ENCODE data around the gene LYST. TPM values are rescaled to one million over a fixed set of nuclear protein-coding genes. Genes with fewer than 3 reads are reported as not detected.

Gene LYST
- total and polyA plus RNA-seq, 2 donors (not counting 3 experiments of a cell fraction or from before 2014, with no cell fraction given): 3.1 to 9.6 TPM

DNA sequence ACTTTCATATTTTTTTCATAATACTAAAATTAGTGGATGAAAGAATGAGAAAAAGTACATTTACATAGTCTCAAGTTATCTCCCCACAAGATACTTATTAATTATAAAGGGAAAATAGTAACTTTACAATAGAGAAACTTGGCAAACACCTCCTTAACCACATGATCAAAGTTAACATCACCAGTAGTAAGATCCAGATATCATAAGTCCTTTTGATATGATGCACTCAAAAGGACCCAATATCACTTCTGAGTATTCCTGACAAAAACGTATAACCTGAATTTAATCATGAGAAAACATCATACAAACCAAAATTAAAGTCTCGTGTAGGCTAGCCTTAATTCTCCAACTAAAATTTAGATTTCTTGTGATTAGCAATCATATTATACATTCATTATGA lies 67.4 kb downstream of the LYST start:
- Histone ChIP-seq H3K9me3 (replicated peaks; ENCODE audit: control insufficient read depth, insufficient read depth, low read length) (no peaks in the 10 kb centered on the region), H3K36me3 (ENCODE audit: control insufficient read depth in 2 of 2, extremely low read depth in 1 of 2, insufficient read depth in 2 of 2, low read length in 2 of 2) (no peaks in the 10 kb centered on the region), H3K27me3 (ENCODE audit: control insufficient read depth in 2 of 2, insufficient read depth in 2 of 2, low read length in 2 of 2) (no peaks in the 10 kb centered on the region), H3K27ac (ENCODE audit: insufficient read depth, low read depth, low read length) (no peak overlapping the region), H3K9ac (replicated peaks; ENCODE audit: extremely low read depth, insufficient read depth, low read length) (no peak overlapping the region), H4K20me1 (replicated peaks; ENCODE audit: control insufficient read depth, extremely low read depth, insufficient read depth, low read length) (no peaks in the 10 kb centered on the region), H3K79me2 (ENCODE audit: control insufficient read depth, insufficient read depth, low read length) (no peaks in the 10 kb centered on the region), H2AFZ (ENCODE audit: low read depth, low read length) (no peak overlapping the region), H3K4me3 (replicated peaks in 1 of 3; ENCODE audit: insufficient read depth in 1 of 3, low read depth in 1 of 3, low read length in 3 of 3) (no peak overlapping the region), H3K4me2 (ENCODE audit: insufficient read depth, low read length) (no peak overlapping the region), H3K4me1 (ENCODE audit: control insufficient read depth, extremely low read depth, insufficient read depth, low read length) (no peaks in the 10 kb centered on the region), H3K9me1 (replicated peaks; ENCODE audit: control insufficient read depth, extremely low read depth, insufficient read depth, low read length) (no peaks in the 10 kb centered on the region)
- no peak for FAIRE-seq
- dilution Hi-C loops (cut with MboI; ENCODE audit: extremely low pct_ligation_motif_present, low sequenced_read_pairs): no loop called here
- no TSS peak for BruUV-seq (replicated peaks)
- intact Hi-C loops (cut with micrococcal nuclease): no loop called here
- POLR2A ChIA-PET: no interaction called here
- TF ChIP-seq GATA2 (IDR thresholded peaks at IDR 0.05; ENCODE audit: insufficient read depth, insufficient read length, low read depth, low read length): no peak
- TF ChIP-seq POLR2AphosphoS5 (IDR thresholded peaks at IDR 0.05; ENCODE audit: insufficient read depth, low read depth, low read length): no peak
- DNase-seq (ENCODE audit: low read depth, low spot score): no peak
- CTCF ChIA-PET: interaction anchor here (1.3 to 1.4 kb wide), 2 partner anchors 16 to 173 kb away, joined by 3 to 7 read pairs; no protein-coding TSS in a partner anchor

DNA sequence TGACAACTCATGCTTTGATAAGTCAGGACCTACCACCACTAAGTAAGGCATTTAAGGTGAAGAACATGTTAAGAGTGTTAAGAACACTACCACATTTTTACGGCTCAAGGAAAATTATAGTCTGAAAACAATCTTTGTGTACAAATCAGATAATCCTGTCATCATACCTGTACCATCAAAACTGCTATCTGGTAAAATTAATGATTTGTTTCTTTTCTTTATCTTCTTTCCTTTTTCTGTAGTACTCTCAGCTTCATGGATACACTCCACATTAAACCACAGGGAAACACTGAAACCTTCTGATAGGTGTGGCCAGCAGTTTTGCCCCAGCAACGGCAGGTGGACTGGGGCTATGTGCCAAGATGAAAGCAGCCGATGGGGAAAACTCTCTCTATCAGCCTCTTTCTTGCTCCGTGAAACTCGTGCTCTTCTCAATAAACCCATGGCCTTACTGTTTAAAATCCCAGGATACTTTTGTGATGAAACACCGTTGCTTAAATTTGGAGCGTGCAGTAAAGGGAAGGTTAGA lies 75.1 kb downstream of the LYST start:
- H3K36me3 ChIP-seq (ENCODE audit: control insufficient read depth in 2 of 2, extremely low read depth in 1 of 2, insufficient read depth in 2 of 2, low read length in 2 of 2): no peaks in the 10 kb centered on the region
- dilution Hi-C loops (cut with MboI; ENCODE audit: extremely low pct_ligation_motif_present, low sequenced_read_pairs): no loop called here
- no peaks in the 10 kb centered on the region for H3K9me1 ChIP-seq (replicated peaks; ENCODE audit: control insufficient read depth, extremely low read depth, insufficient read depth, low read length)
- H3K9me3 ChIP-seq (replicated peaks; ENCODE audit: control insufficient read depth, insufficient read depth, low read length): no peaks in the 10 kb centered on the region
- H3K4me3 ChIP-seq (replicated peaks in 1 of 3; ENCODE audit: insufficient read depth in 1 of 3, low read depth in 1 of 3, low read length in 3 of 3): no peak overlapping the region
- TF ChIP-seq POLR2AphosphoS5 (IDR thresholded peaks at IDR 0.05; ENCODE audit: insufficient read depth, low read depth, low read length) (no peak), GATA2 (IDR thresholded peaks at IDR 0.05; ENCODE audit: insufficient read depth, insufficient read length, low read depth, low read length) (no peak), EZH2 (IDR thresholded peaks at IDR 0.05; ENCODE audit: borderline replicate concordance, low read depth, low read length, severe bottlenecking) (no peak), MYC (IDR thresholded peaks at IDR 0.05; ENCODE audit: low read depth, low read length) (no peak), JUN (IDR thresholded peaks at IDR 0.05; ENCODE audit: borderline replicate concordance, insufficient read depth, insufficient read length, low read depth) (no peak), FOS (IDR thresholded peaks at IDR 0.05; ENCODE audit: borderline replicate concordance, insufficient read depth, low read length) (no peak), POLR2A (IDR thresholded peaks at IDR 0.05; ENCODE audit: low read depth, low read length) (no peak)
- TF ChIP-seq, protein P1, sequence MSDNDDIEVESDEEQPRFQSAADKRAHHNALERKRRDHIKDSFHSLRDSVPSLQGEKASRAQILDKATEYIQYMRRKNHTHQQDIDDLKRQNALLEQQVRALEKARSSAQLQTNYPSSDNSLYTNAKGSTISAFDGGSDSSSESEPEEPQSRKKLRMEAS (IDR thresholded peaks at IDR 0.05; ENCODE audit: insufficient read depth, insufficient read length): no peak
- TF ChIP-seq, protein P2, sequence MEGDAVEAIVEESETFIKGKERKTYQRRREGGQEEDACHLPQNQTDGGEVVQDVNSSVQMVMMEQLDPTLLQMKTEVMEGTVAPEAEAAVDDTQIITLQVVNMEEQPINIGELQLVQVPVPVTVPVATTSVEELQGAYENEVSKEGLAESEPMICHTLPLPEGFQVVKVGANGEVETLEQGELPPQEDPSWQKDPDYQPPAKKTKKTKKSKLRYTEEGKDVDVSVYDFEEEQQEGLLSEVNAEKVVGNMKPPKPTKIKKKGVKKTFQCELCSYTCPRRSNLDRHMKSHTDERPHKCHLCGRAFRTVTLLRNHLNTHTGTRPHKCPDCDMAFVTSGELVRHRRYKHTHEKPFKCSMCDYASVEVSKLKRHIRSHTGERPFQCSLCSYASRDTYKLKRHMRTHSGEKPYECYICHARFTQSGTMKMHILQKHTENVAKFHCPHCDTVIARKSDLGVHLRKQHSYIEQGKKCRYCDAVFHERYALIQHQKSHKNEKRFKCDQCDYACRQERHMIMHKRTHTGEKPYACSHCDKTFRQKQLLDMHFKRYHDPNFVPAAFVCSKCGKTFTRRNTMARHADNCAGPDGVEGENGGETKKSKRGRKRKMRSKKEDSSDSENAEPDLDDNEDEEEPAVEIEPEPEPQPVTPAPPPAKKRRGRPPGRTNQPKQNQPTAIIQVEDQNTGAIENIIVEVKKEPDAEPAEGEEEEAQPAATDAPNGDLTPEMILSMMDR (IDR thresholded peaks at IDR 0.05; ENCODE audit: extremely low read depth in 1 of 2, insufficient read depth in 1 of 2, low read depth in 1 of 2, low read length in 2 of 2): no peak
- H4K20me1 ChIP-seq (replicated peaks; ENCODE audit: control insufficient read depth, extremely low read depth, insufficient read depth, low read length): no peaks in the 10 kb centered on the region
- POLR2A ChIA-PET: no interaction called here
- no peaks in the 10 kb centered on the region for H3K4me1 ChIP-seq (ENCODE audit: control insufficient read depth, extremely low read depth, insufficient read depth, low read length)
- H3K27me3 ChIP-seq (ENCODE audit: control insufficient read depth in 2 of 2, insufficient read depth in 2 of 2, low read length in 2 of 2): no peaks in the 10 kb centered on the region
- no peak for DNase-seq (ENCODE audit: low read depth, low spot score)
- H3K79me2 ChIP-seq (ENCODE audit: control insufficient read depth, insufficient read depth, low read length): no peaks in the 10 kb centered on the region
- intact Hi-C loops (cut with micrococcal nuclease): no loop called here
- H3K27ac ChIP-seq (ENCODE audit: insufficient read depth, low read depth, low read length): no peak overlapping the region
- H3K9ac ChIP-seq (replicated peaks; ENCODE audit: extremely low read depth, insufficient read depth, low read length): no peak overlapping the region
- H2AFZ ChIP-seq (ENCODE audit: low read depth, low read length): no peak overlapping the region
- no peak overlapping the region for H3K4me2 ChIP-seq (ENCODE audit: insufficient read depth, low read length)
- FAIRE-seq: no peak
- CTCF ChIA-PET: interaction anchor here (4.5 kb wide), 1 partner anchor 180 kb away, joined by 21 read pairs; no protein-coding TSS in a partner anchor
- BruUV-seq (replicated peaks): no TSS peak
